NCI-H146 treated with DMSO at 0.1 percent for 48 hours (cell line): Measurements from ENCODE around the gene ERGIC1.

Experiments used
- DNase-seq: peaks from one replicate; lab custom pipeline; 2025; ENCODE audit not compliant: unreplicated experiment; lab: John Stamatoyannopoulos, UW

Gene ERGIC1

GRCh38 chr5:172898843-172899369, 64.9 kb downstream of the ERGIC1 start:
- DNase-seq, result no peak

- DNase-seq, result no peak
Measured at GRCh38 chr5:172899436-172899835, 65.4 kb downstream of the ERGIC1 start.

GRCh38 chr5:172901012-172901780, 67.1 kb downstream of the ERGIC1 start:
- no peak for DNase-seq

GRCh38 chr5:172901788-172902496, 67.9 kb downstream of the ERGIC1 start:
- no peak for DNase-seq

GRCh38 chr5:172902497-172903472, 68.7 kb downstream of the ERGIC1 start:
- no peak for DNase-seq

GRCh38 chr5:172903790-172904189, 69.7 kb downstream of the ERGIC1 start:
- DNase-seq, result no peak

- DNase-seq, result no peak
Measured at GRCh38 chr5:172904312-172904642, 70.2 kb downstream of the ERGIC1 start.

GRCh38 chr5:172904643-172905345, 70.7 kb downstream of the ERGIC1 start:
- DNase-seq, result peak; percentile 7

GRCh38 chr5:172905346-172906140, 71.5 kb downstream of the ERGIC1 start:
- DNase-seq, result no peak

- no peak for DNase-seq
Measured at GRCh38 chr5:172906436-172906835, 72.4 kb downstream of the ERGIC1 start.

- no peak for DNase-seq
Measured at GRCh38 chr5:172906888-172907287, 72.8 kb downstream of the ERGIC1 start.

- no peak for DNase-seq
Measured at GRCh38 chr5:172907657-172908056, 73.6 kb downstream of the ERGIC1 start.

GRCh38 chr5:172908662-172909061, 74.6 kb downstream of the ERGIC1 start:
- DNase-seq, result no peak

- no peak for DNase-seq
Measured at GRCh38 chr5:172909931-172910502, 76.0 kb downstream of the ERGIC1 start.

- peak; percentile 0 for DNase-seq
Measured at GRCh38 chr5:172910828-172911627, 77.0 kb downstream of the ERGIC1 start.

- no peak for DNase-seq
Measured at GRCh38 chr5:172911628-172911880, 77.5 kb downstream of the ERGIC1 start.

GRCh38 chr5:172911976-172912375, 77.9 kb downstream of the ERGIC1 start:
- DNase-seq, result no peak

- no peak for DNase-seq
Measured at GRCh38 chr5:172913117-172913850, 79.2 kb downstream of the ERGIC1 start.
